Right hindlimb (tissue), 1 donor: Measurements from ENCODE around the gene KAZN.

Experiments used
- DNase-seq: peaks from one replicate; pipeline ENCODE4 v3.0.0-alpha.2; 2018

The KAZN gene

DNA sequence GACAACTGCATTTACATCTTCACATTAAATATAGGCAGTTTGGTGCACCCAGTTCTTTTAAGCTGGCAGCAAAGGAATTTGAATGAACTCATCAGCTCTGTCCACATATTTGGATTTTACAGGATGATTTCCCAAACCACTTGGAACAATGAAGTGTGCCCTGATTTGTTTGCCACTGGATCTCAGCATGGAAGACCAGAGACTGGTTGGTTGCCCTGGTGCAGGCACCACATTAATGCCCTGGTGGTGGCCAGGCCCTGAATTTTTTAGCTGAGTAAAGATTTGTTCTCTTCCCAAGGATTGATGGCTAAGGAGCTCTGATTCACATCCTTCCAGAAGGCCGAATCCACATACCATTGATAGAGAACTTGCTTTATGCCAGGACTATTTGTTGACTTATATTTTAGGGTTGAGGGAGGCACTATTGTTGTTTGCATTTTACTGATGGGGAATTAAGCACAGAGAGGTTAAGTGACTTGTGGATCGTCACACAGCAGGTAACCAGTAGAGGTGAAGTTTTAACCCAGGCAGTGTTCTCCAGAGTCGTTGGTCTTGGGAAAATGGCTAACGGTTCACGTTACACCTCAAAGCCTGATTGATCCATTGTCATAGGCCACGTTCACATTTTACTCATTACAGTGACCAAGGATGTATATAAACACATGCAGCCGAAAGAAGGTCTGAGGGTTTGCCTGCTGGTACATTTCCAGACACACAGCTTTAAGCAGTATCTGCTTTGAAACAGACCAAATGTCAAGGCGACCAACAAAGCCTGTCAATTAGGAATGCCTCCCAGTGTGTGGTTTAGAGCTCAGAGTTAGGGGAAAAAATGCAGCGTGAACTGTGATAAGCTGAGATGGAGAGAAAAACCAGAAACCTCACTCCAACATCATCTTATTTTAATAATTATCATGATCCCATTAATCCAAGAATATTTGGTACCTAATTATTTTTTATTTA is 50.7 kb downstream of the KAZN start:
- no peak for DNase-seq

DNA sequence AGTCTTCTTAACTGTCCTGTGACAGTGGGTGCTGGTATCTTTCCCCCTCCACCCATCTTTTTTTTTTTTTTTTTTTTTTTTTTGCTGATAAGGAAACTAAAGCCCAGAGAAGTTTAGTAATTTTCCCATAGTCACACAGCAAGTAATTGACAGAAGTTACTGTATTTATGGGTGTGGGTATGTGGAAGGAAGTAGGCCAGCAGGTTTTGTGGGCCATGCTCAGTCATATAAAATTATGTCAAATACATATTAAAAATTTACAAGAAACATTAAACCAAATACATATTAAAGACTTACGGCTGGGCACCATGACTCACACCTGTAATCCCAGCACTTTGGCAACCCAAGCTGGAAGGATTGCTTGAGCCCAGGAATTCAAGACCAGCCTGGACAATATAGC is 51.5 kb downstream of the KAZN start:
- DNase-seq = no peak

DNA sequence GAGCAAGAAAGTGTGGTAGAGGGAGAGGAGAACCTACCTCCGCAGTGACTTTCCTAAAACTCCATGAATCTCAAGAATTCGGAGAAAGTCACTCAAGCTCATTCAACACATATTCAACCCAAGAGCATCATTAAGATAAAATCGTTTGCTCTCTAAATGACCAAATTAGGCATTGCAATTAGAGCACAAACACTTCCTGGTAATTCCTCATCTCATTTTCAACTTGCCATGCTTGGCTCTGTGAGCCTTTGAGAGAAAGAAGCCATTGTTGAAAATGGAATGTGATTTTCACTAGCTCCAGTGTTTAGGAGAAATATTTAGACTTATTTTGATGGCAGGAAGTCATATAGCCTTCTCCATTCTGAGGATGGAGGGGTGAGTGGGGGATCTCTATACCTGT is 52.5 kb downstream of the KAZN start:
- no peak for DNase-seq

DNA sequence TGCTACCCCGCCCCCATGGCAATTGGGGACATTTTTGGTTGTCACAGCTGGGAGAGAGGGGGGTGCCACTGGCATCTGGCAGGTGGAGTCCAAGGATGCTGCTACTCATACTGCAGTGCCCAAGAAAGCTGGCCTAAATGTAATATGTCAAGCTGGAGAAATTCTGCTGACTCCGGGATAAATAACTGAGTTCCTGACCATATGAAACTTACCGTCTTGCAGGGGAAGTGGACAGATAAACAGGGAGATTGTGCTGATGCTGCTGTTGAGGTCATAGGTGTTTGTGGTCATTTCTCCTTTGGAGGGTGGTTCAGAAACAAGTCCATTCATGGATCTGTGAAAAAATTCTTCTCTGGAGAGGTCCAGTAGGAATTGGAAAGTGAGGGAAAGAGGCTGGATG is 54.4 kb downstream of the KAZN start:
- no peak for DNase-seq

DNA sequence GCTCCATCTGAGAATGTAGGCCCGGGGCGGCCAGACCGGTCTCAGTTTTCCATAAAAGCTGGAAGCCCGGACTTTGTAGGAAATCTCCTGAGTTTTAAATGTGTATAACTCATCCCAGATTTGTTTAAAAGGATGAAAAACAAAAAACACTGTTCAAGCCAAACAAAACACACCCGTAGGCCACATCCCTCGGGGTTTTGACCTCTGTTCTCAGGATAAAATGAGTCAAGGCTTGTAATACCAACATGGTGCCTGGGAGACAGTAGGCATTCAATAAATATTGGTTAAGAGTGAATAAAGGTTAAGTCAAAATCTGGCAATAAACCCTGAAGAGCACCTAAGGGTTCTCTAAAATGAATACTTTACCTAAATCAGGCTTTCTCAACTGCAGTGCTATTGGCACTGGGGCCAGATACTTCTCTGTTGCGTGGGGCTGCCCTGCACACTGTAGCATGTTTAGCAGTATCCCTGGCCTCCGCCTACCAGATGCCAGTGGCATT is 55.0 kb downstream of the KAZN start:
- no peak for DNase-seq

DNA sequence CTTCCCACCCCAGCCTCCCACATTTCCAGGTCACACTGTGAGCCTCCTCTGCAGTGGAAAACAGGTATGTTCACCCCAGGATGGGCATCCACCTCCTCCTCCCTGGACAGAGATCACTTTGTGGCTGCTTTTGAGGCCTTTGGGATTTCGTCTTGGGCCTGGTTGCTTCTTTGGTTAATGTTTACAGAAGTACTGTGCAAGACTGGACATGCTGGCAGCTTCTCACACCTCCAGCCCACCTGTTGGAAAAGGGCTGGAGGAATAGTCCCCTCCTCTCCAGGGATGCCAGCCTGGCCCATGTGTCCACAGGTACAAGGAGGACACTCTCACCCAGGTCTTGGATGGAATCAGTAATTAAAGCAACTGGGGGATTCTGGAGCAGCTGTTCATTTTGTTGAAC is 56.1 kb downstream of the KAZN start:
- DNase-seq = no peak

DNA sequence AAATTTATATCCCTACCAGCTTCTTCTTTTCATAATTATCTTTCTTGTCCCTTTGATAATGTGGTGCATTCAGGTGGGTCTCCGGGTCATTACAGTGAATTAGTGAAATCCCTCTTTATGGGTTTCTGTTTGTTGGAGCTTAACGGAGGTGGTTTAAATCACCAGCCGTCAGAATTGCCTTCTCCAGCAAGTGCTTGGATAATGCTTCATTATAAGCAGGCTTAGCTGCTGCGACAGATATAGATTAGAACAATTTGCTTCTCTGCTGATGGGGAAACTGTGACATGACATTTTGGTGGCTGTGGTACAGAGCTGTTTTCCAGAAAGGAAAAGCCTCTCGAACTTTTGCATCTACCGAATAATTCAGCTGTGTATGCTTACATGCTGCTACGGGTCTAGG is 56.9 kb downstream of the KAZN start:
- DNase-seq = no peak

DNA sequence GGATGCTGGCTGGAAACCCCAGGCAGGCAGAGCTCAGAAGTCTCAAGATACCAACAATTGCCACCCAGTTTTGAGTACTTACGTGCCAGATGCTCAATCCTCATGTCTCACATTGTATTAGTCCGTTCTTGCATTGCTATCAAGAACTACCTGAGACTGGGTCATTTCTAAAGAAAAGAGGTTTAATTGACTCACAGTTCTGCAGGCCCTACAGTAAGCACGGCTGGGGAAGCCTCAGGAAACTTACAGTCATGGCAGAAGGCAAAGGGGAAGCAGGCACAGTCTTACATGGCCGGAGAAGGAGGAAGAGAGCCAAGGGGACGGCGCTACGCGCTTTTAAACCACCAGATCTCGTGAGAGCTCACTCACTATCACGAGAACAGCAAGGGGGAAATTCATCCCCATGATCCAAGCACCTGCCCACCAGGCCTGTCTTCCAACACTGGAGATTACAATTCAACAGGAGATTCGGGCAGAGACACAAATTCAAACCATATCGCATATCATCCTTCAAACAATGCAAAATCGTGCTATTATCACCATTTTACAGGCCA is 58.0 kb downstream of the KAZN start:
- no peak for DNase-seq

DNA sequence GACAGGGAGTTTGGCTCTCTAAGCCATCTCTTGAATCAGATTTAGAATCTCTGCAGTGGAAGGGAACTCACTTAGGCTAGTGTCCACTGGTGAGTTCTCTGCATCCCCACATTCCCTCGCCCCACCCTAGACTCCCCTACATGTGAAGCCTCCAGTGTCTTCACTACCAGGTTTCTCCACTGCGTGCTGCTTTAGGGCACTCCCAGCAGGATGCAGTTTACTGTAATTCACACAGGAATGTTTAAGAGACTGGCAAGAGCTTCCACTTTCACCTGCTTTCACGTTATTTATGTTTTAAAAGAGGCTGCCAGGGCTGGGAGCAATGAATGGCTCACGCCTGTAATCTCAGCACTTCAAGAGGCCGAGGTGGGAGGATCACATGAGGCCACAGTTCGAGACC is 60.2 kb downstream of the KAZN start:
- DNase-seq = no peak

DNA sequence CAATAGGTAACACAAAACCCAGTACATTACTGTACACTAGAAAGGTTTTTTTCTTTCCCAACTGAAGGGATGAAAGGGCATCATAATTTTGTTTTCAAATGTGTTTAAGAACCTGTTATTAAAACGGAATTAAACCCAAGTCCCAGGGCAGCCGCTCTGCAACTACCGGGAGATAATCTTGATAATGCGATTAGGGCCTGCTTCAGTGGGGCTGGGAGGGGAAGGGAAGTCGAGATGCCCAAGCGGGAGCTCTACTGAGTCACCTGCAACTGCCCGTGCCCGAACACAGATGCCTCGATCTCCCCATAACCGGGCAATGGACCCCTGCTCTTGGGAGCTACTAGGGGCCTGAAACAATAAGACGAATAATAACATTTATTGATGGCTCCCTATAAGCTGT is 61.4 kb downstream of the KAZN start:
- no peak for DNase-seq

DNA sequence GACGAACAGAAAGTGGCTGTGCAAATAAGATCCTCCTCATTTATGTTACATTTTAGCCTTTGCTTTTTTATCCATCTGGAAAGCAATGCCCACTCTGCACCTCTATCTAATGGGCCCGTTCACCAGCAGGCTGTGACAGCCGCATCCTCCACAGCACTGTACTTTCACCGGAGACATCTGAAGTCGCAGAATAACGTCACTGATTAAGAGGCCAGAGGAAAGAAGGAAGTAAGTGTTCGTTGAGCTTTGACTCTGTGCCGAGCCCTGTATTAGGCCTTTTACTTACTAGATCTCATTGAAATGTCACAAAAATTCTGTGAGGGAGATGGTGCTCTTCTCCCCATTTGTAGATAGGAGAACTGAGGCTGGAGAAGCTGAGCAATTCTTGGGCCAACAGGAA is 62.3 kb downstream of the KAZN start:
- DNase-seq = no peak

DNA sequence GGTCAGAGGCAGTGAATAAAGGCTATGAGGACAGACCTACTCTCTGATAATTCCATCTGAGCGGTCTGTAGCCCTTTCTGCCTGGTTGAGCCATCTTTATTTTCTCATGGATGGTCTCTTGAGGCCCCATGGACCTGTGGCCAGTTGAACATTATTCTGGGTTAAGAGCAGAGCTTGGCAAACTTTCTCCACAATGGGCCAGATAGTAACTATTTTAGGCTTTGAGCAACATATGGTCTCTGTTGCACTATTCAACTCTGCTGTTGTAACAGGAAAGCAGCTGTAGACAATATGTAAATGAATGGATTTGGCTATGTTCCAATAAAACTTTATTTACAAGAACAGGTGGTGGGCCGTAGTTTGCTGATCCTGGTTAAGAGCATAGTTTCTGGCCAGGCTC is 62.7 kb downstream of the KAZN start:
- peak; percentile 36 for DNase-seq

DNA sequence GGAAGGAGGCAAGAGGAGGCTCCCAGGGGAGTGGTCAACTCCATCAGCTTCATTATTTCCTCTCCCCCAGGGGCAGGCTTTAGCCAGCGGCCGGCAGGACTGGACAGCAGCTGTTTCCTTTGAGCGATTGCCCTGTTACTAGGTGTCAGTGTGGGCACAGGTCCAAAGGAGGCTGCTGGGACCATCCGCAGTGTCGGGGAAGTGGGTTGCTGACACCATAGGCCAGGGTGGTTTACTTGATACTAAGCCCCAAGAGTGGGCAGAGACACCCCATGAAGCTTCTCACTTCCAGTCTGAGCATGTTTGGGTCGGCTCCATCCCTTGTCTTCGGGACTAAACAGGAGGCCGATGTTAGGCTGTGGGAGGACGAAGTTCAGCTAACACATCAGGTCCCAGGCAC is 63.6 kb downstream of the KAZN start:
- no peak for DNase-seq

DNA sequence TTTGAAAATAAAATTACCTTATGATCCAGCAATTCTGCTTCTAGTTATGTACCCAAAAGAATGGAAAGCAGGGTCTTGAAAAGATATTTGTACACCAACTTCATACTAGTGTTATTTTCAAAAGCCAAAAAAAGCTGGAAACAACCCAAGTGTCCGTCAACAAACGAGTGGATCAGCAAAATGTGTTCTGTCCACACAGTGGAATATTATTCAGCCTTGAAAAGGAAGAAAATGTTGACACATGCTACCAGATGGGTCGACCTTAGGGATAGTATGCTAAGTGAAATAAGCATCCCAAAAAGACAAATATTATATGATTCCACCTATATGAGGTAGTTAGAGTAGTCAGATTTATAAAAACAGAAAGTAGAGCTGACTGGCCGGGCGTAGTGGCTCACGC is 65.3 kb downstream of the KAZN start:
- DNase-seq = no peak

DNA sequence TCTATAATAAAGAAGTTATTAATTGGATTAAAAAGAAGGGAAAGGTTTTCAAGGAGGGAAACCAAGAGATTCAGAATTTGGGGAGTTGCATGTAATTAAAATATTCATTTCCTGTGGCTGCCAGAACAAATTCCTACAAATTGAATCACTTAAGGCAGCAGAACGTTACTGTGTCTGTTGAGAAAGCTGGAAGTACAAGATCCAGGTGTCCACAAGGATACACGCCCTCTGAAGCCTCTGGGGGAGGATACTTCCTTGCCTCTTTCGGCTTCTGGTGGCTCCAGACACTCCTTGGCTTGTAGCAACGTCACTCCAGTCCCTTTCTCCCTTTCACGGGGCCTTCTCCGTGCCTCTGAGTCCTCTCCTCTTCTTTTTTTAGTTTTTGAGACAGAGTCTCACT is 67.9 kb downstream of the KAZN start:
- no peak for DNase-seq

DNA sequence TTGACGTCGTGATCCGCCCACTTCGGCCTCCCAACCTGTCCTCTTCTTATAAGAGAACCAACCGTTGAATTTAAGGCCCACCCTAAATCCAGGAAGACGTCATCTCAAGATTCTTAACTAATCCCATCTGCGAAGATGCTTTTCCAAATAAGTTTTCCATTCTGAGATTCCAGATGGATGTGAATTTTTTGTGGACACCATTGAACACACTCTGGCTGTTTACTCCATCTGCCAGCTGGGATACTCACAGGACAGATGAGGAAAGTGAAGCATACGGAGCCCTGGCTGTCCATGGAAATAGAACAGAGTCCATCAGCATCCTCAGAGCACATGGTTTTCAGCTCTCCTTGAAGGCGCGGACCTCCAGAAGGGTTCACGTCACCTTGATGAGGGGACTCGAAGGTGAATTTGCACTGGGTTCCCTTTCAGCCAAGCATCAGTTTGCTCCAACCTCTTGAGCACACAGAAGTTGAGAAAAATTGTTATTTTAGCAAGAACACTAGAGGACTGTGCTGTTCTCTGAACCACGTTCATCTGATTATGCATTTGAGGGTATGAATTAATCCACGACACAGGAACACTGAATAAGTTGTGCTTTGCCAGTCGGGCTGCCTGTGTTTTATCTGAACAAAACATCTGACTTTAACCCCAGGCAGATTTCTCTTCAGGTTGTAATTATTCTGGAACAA is 68.6 kb downstream of the KAZN start:
- DNase-seq = no peak

DNA sequence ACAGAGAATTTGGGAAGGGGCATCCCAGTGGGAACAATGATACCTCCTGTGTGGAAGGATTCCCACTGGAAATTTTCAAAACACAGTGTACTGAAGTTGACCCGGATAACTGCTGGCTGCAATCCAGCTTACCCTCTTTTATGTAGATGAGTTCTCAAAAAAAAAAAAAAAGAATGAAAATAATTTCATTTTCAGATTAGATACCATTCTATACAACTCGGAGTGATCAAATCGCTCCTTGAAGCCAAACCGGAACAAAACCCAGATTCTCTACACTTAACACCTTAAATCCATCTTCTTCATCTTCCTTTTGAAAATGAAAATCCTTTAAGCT is 69.1 kb downstream of the KAZN start:
- no peak for DNase-seq

DNA sequence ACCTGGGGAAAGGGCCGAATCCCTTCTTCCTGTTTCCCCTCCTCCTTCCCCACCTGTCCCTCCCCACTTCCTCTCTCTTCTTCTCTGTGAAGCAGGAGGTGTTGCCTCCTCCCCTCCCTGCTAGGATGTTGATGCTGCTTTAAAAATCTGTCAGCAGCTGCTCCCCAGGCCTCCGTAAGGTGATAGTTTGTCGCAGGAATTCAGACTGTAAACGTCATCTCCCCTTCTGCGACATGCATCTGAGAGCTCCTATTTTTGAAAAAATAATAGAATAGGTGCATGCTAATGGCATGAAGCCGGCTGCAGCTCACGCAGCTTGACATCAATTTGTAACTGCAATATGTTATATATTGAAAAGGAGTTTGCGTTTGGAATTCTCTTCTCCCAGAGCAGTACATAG is 70.1 kb downstream of the KAZN start:
- no peak for DNase-seq

DNA sequence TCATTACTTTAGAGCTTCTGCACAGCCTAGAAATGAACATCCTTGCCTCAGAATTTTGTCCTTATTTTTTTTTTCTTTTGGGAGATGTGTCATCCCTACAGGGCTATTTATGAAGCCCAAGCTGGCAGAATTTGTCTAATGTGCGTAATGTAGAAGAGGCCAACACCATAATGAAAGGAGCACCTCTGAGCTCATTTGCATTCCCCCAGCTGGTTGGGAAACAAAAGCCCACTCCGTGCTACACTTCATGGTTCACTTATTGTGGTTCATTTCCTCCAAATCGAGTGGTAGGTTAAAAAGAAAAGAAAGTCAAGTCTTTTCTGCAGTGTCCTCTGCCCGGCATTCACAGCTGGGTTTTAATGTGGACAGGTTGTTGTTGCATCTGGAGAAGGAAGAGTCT is 73.5 kb downstream of the KAZN start:
- DNase-seq = no peak

DNA sequence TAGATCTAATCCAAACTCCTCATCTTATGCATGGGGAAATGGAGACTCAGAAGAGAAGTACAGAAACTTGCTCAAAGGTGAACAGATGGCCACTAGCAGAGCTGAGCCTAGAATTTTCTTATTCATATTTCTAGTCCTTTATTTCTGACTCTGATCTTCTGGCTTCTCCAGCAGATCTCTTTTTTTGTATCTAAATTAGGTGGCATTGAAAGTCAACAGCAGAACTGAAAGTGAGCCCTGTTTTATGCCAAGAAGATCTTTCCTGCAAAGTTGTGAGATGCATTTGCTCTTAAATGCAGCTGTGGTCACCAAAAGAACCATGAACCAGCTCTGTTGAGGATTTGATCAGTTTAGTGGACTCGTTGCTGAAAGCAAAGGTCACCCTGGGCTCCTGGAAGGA is 75.5 kb downstream of the KAZN start:
- DNase-seq = no peak

DNA sequence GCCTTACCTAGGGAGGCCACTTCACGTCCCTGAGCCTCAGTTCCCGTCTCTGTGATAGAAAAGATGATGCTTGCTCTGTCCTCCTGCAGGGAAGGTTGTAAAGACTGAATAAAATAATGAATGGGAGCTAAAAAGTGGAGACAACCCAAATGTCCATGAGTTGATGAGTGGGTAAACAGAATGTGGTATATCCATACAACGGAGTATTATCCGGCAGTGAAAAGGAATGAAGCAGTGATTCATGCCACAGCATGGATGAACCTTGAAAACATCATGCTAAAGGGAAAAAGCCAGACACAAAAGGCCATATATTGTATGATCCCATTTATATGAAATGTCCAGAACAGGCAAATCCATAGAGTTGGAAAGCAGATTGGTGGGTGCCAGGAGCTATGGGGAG is 77.9 kb downstream of the KAZN start:
- no peak for DNase-seq

DNA sequence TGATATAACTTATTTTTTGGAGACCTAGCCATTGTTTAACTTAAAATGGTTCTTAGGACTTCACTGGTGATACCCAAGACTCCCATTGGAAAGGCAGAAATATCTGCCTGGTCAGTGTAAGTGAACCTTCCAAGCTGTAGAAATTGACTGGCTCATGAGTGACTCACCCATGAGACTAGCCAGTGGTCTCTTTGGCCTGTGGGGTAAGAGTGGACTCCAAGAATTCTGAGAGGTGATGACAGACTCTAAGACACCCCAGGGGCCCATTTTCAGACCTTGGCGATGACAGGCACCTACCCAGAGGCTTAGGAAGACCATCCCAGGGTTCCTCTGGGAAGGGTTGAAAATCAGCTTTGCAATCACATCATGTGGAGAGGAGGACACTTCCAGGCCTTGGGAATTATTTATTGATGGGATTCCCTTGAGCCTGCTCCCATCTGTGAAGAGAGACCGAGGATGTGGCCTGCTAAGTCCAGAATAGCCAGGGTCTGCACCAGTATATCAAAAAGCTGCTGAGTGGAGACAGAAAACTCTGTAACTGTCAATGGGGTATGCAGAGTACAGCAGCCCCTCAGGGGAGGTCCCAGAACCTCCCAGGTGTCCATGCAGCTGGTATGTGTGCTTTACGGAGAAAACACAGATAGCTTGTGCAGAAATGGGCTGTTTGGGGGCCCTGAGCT is 78.9 kb downstream of the KAZN start:
- no peak for DNase-seq

DNA sequence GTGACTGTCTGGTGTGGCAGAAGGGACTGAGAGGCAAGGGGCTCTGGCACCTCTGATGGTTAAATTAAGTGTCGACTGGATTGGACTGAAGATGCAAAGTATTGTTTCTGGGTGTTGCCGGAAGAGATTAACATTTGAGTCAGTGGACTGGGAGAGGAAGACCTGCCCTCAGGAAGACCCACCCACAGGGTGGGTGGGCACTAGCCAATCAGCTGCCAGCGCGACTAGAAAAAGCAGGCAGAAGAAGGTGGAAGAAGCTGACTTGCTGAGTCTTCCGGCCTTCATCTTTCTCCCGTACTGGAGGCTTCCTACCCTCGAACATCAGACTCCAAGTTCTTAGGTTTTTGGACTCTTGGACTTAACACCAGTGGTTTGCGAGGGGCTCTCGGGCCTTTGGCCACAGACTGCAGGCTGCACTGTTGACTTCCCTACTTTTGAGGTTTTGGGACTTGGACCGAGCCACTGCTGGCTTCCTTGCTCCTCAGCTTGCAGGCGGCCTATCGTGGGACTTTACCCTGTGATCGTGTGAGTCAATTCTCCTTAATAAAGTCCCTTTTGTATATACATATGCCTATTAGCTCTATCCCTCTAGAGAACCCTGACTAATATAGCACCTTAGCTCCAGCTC is 79.6 kb downstream of the KAZN start:
- peak; percentile 49 for DNase-seq
